Aorta (tissue), 5 donors: ENCODE measurements around the gene HIF3A. TPM values are rescaled to one million over a fixed set of nuclear protein-coding genes. Genes with fewer than 3 reads are reported as not detected.

Experiments
- ATAC-seq: fragments of 200-7000 bp; cut with Tn5 transposase; one replicate; pipeline ENCODE4 v1.9.1; 2022; ENCODE audit warnings: moderate library complexity; ENCODE audit not compliant: low FRiP score
- DNase-seq, 2 donors: peaks; one replicate each; pipeline ENCODE4 v3.0.0-alpha.2; 2020
- H3K27ac ChIP-seq, 2 donors: one replicate each; pipeline ENCODE4 v1.5.1; 2013; ENCODE audit warnings: low read length in 2 of 2, mild to moderate bottlenecking in 2 of 2, moderate library complexity in 2 of 2, control low read depth in 1 of 2, inconsistent platforms in 1 of 2, low read depth in 1 of 2
- H3K27me3 ChIP-seq, 2 donors: one replicate each; pipeline ENCODE4 v1.6.1; 2013; ENCODE audit warnings: control low read depth in 1 of 2, low read length in 1 of 2, mild to moderate bottlenecking in 1 of 2, moderate library complexity in 1 of 2; ENCODE audit not compliant: insufficient read depth in 2 of 2, control insufficient read depth in 1 of 2
- H3K36me3 ChIP-seq, 2 donors: one replicate each; pipeline ENCODE4 v1.6.1; 2013; ENCODE audit warnings: control low read depth in 1 of 2, low read length in 1 of 2, mild to moderate bottlenecking in 1 of 2; ENCODE audit not compliant: insufficient read depth in 2 of 2, control insufficient read depth in 1 of 2
- H3K4me1 ChIP-seq, 2 donors: one replicate each; pipeline ENCODE4 v1.6.1; 2013; ENCODE audit warnings: low read length in 2 of 2, control low read depth in 1 of 2, mild to moderate bottlenecking in 1 of 2, moderate library complexity in 1 of 2; ENCODE audit not compliant: insufficient read depth in 2 of 2, control insufficient read depth in 1 of 2
- H3K4me3 ChIP-seq, 2 donors: one replicate each; pipeline ENCODE4 v1.5.1; 2013; ENCODE audit warnings: low read length in 2 of 2, control low read depth in 1 of 2, mild to moderate bottlenecking in 1 of 2
- H3K9me3 ChIP-seq: one replicate; pipeline ENCODE4 v1.6.1; 2013; ENCODE audit warnings: mild to moderate bottlenecking, low read length; ENCODE audit not compliant: control insufficient read depth
- WGBS, 2 donors: extraction: QIAGEN DNeasy Blood & Tissue Kit; methylation state at CpG; one replicate each; pipeline ENCODE4 v1.1.7; 2013; 5-methylcytosine and 5-hydroxymethylcytosine counted together
- intact Hi-C, 2 donors: fragments of 100-400 bp; cut with DNase I; formaldehyde crosslinking; loops; one replicate each; pipeline versions ENCODE4 v1.14.2 to v1.15.0; 2022
- polyA plus RNA-seq, 2 donors: library from polyadenylated mRNA; stranded (reverse); fragments of 200-250 nt; gene quantifications; one replicate each; pipeline ENCODE4 v1.2.3, GENCODE V29; 2013
- total RNA-seq, 2 donors: library from RNA; stranded (reverse); fragmentation: NEBNext Ultra II Directional; extraction: Animal tissue kit (Norgen Biotek cat#: 25700); gene quantifications; one replicate each; pipeline ENCODE4 v1.2.1, GENCODE V29; 2021
- donor health status: healthy with polysubstance abuse.
- donor health status: Bipolar disorder and iron deficiency.
- donor health status: DM: no; HTN: no; CAD: no.
- donor health status: DM: no; HTN: no; CAD: no.
- donor health status: DM: yes; HTN: yes; CAD: no.

The HIF3A gene
- total and polyA plus RNA-seq, 4 donors = 7.0 to 78.4 (median 46.5) TPM

- 82 to 89% methylated on average over 11 of the region's 11 CpGs for WGBS, 2 donors
- H3K36me3 ChIP-seq = peaks cover 0 to 5% of the 10 kb centered on the region in 2 donors
- DNase-seq = peak in 1 of 2 donors; percentile 68
- H3K27ac ChIP-seq = no peak overlapping the region
- H3K4me3 ChIP-seq = no peak overlapping the region
- ATAC-seq = no peak
- no peaks in the 10 kb centered on the region for H3K4me1 ChIP-seq
- no peaks in the 10 kb centered on the region for H3K27me3 ChIP-seq
- intact Hi-C loops = no loop called here
- no peaks in the 10 kb centered on the region for H3K9me3 ChIP-seq
These were observed 87.6 kb downstream of the HIF3A start for GRCh38 chr19:46384396-46384795.

- Histone ChIP-seq H3K27ac (no peak overlapping the region), H3K36me3 (peaks cover 0 to 7% of the 10 kb centered on the region in 2 donors), H3K4me1 (no peaks in the 10 kb centered on the region), H3K4me3 (no peak overlapping the region), H3K9me3 (no peaks in the 10 kb centered on the region), H3K27me3 (no peaks in the 10 kb centered on the region)
- DNase-seq (peak in 1 of 2 donors; percentile 26), ATAC-seq (no peak)
- intact Hi-C loops = no loop called here
- 86 to 87% methylated on average over 11 of the region's 11 CpGs for WGBS, 2 donors
These were observed 88.8 kb downstream of the HIF3A start for GRCh38 chr19:46385636-46386035.

- H3K27ac ChIP-seq = no peak overlapping the region
- peaks cover 0 to 7% of the 10 kb centered on the region in 2 donors for H3K36me3 ChIP-seq
- no peak overlapping the region for H3K4me3 ChIP-seq
- ATAC-seq (no peak), DNase-seq (peak in 1 of 2 donors; percentile 41)
- intact Hi-C loops = no loop called here
- H3K4me1 ChIP-seq = no peaks in the 10 kb centered on the region
- no peaks in the 10 kb centered on the region for H3K9me3 ChIP-seq
- WGBS, 2 donors = 89 to 92% methylated on average over 10 of the region's 10 CpGs
- no peaks in the 10 kb centered on the region for H3K27me3 ChIP-seq
These were observed 89.3 kb downstream of the HIF3A start for GRCh38 chr19:46386151-46386550.

- Histone ChIP-seq H3K4me3 (no peak overlapping the region), H3K27ac (no peak overlapping the region), H3K36me3 (peaks cover 0 to 4% of the 10 kb centered on the region in 2 donors), H3K27me3 (no peaks in the 10 kb centered on the region), H3K4me1 (no peaks in the 10 kb centered on the region), H3K9me3 (no peaks in the 10 kb centered on the region)
- DNase-seq = no peak
- 92 to 93% methylated on average over 30 of the region's 30 CpGs for WGBS, 2 donors
- intact Hi-C loops = no loop called here
- no peak for ATAC-seq
These were observed 90.3 kb downstream of the HIF3A start for GRCh38 chr19:46386996-46387712.

GRCh38 chr19:46387713-46388130 is 90.9 kb downstream of the HIF3A start:
- H3K27me3 ChIP-seq = no peaks in the 10 kb centered on the region
- intact Hi-C loops = no loop called here
- ATAC-seq (no peak), DNase-seq (peak in 1 of 2 donors; percentile 53)
- peaks cover 0 to 4% of the 10 kb centered on the region in 2 donors for H3K36me3 ChIP-seq
- H3K4me3 ChIP-seq = no peak overlapping the region
- 88 to 90% methylated on average over 10 of the region's 10 CpGs for WGBS, 2 donors
- H3K9me3 ChIP-seq = no peaks in the 10 kb centered on the region
- H3K4me1 ChIP-seq = no peaks in the 10 kb centered on the region
- H3K27ac ChIP-seq = no peak overlapping the region

- Histone ChIP-seq H3K27ac (no peak overlapping the region), H3K27me3 (no peaks in the 10 kb centered on the region), H3K4me1 (no peaks in the 10 kb centered on the region), H3K9me3 (no peaks in the 10 kb centered on the region), H3K36me3 (peaks cover 0 to 4% of the 10 kb centered on the region in 2 donors), H3K4me3 (no peak overlapping the region)
- ATAC-seq (no peak), DNase-seq (peak in 1 of 2 donors; percentile 36)
- WGBS, 2 donors = 90% methylated on average over 24 to 25 of the region's 25 CpGs
- intact Hi-C loops = no loop called here
These were observed 91.7 kb downstream of the HIF3A start for GRCh38 chr19:46388311-46389095.

- no peak overlapping the region for H3K4me3 ChIP-seq
- intact Hi-C loops = no loop called here
- H3K9me3 ChIP-seq = no peaks in the 10 kb centered on the region
- WGBS, 2 donors = 89 to 92% methylated on average over 15 to 16 of the region's 16 CpGs
- peak; percentile 43 to 66 for DNase-seq
- no peak for ATAC-seq
- H3K4me1 ChIP-seq = no peaks in the 10 kb centered on the region
- peaks cover 0 to 1% of the 10 kb centered on the region in 2 donors for H3K36me3 ChIP-seq
- H3K27ac ChIP-seq = no peak overlapping the region
- no peaks in the 10 kb centered on the region for H3K27me3 ChIP-seq
These were observed 93.4 kb downstream of the HIF3A start for GRCh38 chr19:46390121-46390858.

GRCh38 chr19:46390866-46391265 is 94.0 kb downstream of the HIF3A start:
- Histone ChIP-seq H3K27ac (no peak overlapping the region), H3K9me3 (no peaks in the 10 kb centered on the region), H3K4me3 (no peak overlapping the region), H3K36me3 (peaks cover 0 to 1% of the 10 kb centered on the region in 2 donors), H3K4me1 (no peaks in the 10 kb centered on the region), H3K27me3 (no peaks in the 10 kb centered on the region)
- ATAC-seq (peak; percentile 20), DNase-seq (peak; percentile 64 to 82)
- 88 to 89% methylated on average over 18 of the region's 18 CpGs for WGBS, 2 donors
- intact Hi-C loops = no loop called here
